Adipocyte (in vitro differentiated cells): ENCODE measurements around the gene TMEM161A.
"Not testable (repeated sequence)": the region's sequence is repeated elsewhere in the genome, so short reads cannot be mapped to it uniquely, and the experiment has no call there.

ENCODE experiments used
- DNase-seq: peaks from one replicate; pipeline ENCODE4 v3.0.0-alpha.2; 2015; ENCODE audit warnings: low read depth
- H3K27me3 ChIP-seq: replicated peaks from 2 replicates; pipeline ENCODE4 v1.7.0; 2013; ENCODE audit warnings: mild to moderate bottlenecking, low read length, moderate library complexity; ENCODE audit not compliant: control insufficient read depth, insufficient read depth
- H3K36me3 ChIP-seq: 2 replicates; pipeline ENCODE4 v1.7.0; 2013; ENCODE audit warnings: low read length, mild to moderate bottlenecking, moderate library complexity; ENCODE audit not compliant: control insufficient read depth, insufficient read depth, severe bottlenecking
- H3K4me1 ChIP-seq: 2 replicates; pipeline ENCODE4 v1.7.0; 2013; ENCODE audit warnings: mild to moderate bottlenecking, low read length, moderate library complexity; ENCODE audit not compliant: control insufficient read depth, insufficient read depth
- H3K4me3 ChIP-seq: 2 replicates; pipeline ENCODE4 v1.7.0; 2013; ENCODE audit warnings: mild to moderate bottlenecking, low read length, moderate library complexity
- H3K9ac ChIP-seq: 2 replicates; pipeline ENCODE4 v1.7.0; 2013; ENCODE audit warnings: mild to moderate bottlenecking, low read length, moderate library complexity
- H3K9me3 ChIP-seq: 2 replicates; pipeline ENCODE4 v1.7.0; 2013; ENCODE audit warnings: mild to moderate bottlenecking, low read length, moderate library complexity; ENCODE audit not compliant: control insufficient read depth

TMEM161A gene

DNA sequence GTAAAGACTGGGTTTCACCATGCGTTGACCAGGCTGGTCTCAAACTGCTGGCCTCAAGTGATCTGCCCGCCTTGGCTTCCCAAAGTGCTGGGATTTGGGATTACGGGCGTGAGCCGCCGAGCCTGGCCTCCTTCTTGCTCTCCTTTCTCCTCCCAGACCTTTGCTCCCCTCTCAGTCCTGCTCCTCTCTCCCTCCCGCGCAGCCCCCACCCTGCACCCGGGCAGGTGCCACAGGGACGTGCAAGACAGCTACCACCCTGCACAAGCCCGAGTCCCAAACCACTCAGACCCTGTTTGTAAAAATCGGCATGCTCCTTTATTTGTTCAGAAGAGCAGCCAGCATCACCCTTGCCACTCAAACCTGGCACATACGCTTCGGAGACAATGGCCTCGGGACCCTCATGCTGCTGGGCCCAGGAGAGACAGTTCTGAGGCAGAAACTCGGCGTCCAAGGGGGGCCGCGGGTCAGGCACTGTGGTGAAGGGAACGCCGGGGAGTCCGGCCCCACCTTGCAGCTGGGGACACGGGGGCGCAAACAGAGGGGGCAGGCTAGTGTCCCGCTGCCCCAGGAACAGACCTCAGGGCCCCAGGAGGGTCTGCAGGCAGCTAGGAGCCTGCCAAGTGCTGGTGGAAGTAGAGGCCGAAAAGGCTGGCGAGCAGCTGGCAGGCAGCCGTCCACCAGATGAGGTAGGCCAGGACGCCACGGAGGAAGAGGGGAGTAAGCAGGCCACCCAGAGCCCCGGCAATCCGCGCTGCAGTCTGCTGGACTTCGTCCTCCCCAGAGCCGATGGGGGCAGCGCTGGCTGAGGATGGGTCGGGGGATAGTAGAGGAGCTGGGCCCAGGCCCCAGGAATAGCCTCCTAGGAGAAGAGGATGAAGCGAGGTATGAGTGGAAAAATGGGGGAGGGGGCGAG, 18.7 kb downstream of the TMEM161A start:
- H3K27me3 ChIP-seq, result no peaks in the 10 kb centered on the region
- peaks cover 11% of the 10 kb centered on the region for H3K9me3 ChIP-seq
- no peak overlapping the region for H3K4me3 ChIP-seq
- no peak for DNase-seq
- H3K4me1 ChIP-seq, result no peaks in the 10 kb centered on the region
- H3K36me3 ChIP-seq, result peaks cover 18% of the 10 kb centered on the region
- H3K9ac ChIP-seq, result no peak overlapping the region

DNA sequence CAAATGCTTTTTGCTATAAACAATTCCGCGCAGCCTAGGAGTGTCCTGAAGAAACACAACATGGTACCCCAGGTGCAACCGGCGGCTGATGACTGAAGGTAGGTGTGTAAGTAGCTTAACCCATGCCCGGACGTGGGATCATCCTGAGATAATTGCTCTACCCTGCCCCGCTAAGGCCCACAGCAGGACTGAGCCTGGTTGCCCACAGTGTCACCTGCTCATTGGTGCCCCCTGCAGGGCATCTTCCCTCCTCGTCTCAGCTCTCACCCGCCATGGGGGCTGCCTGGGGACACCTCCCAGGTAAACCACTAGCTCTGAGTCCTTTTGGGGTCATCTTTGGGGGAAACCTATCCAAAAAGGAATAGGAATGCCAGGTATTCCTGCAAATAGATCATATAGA, 22.3 kb downstream of the TMEM161A start:
- Histone ChIP-seq H3K4me3 (no peak overlapping the region), H3K36me3 (peaks cover 8% of the 10 kb centered on the region), H3K9me3 (no peaks in the 10 kb centered on the region), H3K4me1 (peaks cover 5% of the 10 kb centered on the region), H3K27me3 (no peaks in the 10 kb centered on the region), H3K9ac (no peak overlapping the region)
- no peak for DNase-seq

DNA sequence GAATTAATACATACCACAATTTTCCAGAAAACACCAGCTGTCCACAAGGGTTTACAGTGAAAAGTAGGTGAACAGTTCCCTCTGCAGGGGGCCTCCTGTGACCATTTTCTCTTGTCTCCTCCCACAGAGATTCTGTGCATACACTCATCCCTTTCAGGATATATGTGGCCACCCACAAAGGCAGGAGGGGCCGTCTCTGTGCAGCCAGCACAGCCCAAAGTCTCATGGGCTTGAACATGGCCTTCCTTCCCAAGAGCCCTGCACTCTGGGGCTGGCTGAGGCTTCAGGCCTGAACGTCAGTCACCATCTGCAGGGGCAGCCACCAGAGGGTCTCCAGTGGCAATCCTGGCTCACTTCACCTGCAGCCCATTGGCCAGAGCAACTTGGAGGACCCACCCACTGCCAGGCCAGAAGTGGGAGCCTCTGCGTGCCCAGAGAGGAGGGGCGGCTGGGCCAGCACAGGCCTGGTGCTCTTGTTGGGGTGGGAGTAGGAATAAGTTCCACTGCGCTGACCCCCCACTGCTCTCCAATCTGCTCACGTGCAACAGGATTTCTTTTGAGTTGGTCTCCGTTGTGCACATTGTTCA, 25.1 kb downstream of the TMEM161A start:
- Histone ChIP-seq H3K4me1 (peaks cover 18% of the 10 kb centered on the region), H3K27me3 (no peaks in the 10 kb centered on the region), H3K36me3 (no peaks in the 10 kb centered on the region), H3K9ac (no peak overlapping the region), H3K4me3 (no peak overlapping the region), H3K9me3 (no peaks in the 10 kb centered on the region)
- peak; percentile 38 for DNase-seq

DNA sequence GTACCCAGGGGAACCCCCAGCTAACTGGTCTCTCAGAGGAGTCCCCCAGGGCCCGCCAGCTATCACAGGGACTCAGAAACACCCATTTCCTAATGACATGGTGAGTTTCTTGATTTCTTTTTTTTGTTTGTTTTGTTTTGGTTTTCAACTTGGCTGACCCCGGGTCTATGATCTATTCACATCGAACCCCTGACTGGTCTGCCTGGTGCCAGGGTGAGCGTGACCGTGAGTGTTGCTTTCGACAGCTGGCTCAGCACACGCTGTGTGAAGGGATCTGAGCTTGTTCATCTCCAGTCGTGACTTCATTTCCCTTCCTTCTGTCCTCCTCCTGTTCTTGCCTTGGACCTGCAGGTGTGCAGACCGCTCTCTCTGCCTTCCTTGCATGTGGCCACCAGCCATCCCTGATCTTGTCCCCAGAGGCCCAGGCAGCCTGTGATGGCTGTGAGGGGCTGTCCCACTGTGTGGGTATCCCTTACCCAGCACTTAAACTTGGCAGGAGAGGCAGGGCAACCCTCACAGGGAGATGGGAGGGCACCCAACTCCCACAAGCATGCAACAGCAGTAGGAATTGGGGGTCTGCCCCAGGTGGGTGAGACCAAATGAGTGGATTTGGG, 26.2 kb downstream of the TMEM161A start:
- no peak overlapping the region for H3K9ac ChIP-seq
- peaks cover 18% of the 10 kb centered on the region for H3K4me1 ChIP-seq
- no peaks in the 10 kb centered on the region for H3K9me3 ChIP-seq
- H3K27me3 ChIP-seq, result no peaks in the 10 kb centered on the region
- no peaks in the 10 kb centered on the region for H3K36me3 ChIP-seq
- no peak for DNase-seq
- H3K4me3 ChIP-seq, result no peak overlapping the region

DNA sequence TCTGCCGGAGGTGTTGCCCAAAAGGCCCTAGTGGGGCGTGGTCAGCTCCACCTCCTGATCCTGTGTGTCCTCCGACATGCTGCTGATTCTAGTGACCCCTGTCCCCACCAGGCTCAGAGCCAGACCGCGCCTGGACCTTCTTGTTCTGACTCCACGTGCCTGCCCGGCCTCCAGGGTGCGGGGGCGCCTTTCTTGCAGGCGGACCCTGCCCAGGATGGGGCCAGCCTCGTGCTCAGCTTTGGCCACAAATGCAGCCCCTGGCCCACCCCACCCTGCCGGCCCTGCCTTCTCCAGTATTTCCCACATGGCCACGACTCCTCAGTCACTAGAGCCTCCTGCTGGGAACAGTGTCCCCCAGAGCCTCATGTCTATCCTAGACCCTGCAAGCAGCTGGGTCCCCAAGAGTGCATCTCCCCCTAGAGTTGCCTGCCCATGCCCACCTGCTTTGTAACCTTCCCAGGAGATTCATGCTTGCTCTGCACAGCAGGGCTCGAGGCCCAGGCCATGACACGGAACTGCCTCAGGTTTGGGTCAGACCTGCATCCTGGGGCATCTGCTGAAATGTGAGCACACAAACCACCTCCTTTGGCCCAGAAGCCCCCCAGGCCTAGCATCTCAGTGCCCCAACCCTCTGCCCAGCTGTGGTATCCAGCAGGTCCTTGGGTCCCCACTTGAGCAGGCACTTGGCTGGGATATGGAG, 27.0 kb downstream of the TMEM161A start:
- H3K27me3 ChIP-seq, result no peaks in the 10 kb centered on the region
- no peaks in the 10 kb centered on the region for H3K36me3 ChIP-seq
- no peak for DNase-seq
- H3K4me3 ChIP-seq, result no peak overlapping the region
- H3K9ac ChIP-seq, result no peak overlapping the region
- no peaks in the 10 kb centered on the region for H3K9me3 ChIP-seq
- H3K4me1 ChIP-seq, result peaks cover 19% of the 10 kb centered on the region

DNA sequence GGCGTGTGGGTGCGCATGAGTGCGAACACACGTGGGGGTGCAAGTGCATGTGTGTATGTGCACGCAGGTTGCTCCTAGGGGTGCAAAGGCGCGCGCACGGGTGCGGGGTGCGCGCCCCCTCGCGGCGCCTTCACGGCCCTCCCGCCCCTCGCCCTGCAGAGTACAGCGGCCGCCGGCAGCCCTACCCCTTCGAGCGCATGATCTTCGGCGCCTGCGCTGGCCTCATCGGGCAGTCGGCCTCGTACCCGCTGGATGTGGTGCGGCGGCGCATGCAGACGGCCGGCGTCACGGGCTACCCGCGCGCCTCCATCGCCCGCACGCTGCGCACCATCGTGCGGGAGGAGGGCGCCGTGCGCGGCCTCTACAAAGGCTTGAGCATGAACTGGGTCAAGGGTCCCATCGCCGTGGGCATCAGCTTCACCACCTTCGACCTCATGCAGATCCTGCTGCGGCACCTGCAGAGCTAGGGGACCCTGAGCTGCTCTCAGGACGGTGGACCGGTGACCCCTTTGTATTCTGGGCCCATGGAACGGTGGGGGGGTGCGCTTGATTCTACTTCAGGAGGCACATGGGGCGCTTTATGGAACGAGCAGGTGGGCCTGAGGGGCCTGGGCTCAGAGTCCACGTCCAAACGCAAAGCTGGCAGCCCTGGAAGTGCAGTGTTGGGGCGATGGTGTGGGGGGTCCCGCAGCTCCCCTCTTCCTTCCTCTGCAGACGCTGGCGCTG, 27.7 kb downstream of the TMEM161A start:
- Histone ChIP-seq H3K36me3 (no peaks in the 10 kb centered on the region), H3K4me3 (no peak overlapping the region), H3K9ac (no peak overlapping the region), H3K9me3 (no peaks in the 10 kb centered on the region), H3K4me1 (peaks cover 24% of the 10 kb centered on the region), H3K27me3 (no peaks in the 10 kb centered on the region)
- DNase-seq, result no peak

DNA sequence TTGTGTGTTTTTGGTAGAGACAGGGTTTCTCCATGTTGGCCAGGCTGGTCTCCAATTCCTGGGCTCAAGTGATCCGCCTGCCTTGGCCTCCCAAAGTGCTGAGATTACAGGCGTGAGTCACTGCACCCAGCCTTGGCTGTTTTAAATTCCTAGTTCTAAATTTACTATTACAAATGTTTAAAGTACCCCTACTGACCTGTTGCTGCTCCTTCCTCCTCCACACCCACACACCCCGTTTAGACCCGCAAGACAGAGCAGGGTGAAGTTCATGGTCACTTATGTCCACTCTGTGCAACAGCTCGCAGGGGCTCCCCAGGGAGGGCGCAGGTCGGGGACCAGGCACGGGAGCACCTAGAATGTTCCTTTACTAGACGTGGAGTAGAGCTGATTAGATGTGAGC, 28.7 kb downstream of the TMEM161A start:
- peak; percentile 42 for DNase-seq
- Histone ChIP-seq H3K9me3 (no peaks in the 10 kb centered on the region), H3K36me3 (no peaks in the 10 kb centered on the region), H3K4me3 (no peak overlapping the region), H3K4me1 (peaks cover 29% of the 10 kb centered on the region), H3K27me3 (no peaks in the 10 kb centered on the region), H3K9ac (no peak overlapping the region)

DNA sequence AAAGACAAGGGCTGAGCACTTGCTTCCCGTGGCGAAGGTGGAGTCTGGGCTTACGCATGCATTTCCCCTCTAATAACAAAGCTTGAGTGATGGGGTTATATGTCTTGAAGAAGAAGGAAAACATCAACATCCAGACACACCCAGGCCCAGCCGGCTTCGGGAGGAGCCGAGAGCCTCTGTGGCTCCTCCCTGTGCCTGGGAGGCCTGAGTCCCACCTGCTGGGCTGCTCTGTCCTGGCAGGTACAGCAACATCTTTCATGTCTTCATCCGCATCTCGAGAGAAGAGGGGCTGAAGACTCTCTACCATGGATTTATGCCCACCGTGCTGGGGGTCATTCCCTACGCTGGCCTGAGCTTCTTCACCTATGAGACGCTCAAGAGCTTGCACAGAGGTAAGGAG, 30.6 kb downstream of the TMEM161A start:
- Histone ChIP-seq H3K9me3 (no peaks in the 10 kb centered on the region), H3K4me3 (no peak overlapping the region), H3K27me3 (no peaks in the 10 kb centered on the region), H3K4me1 (peaks cover 29% of the 10 kb centered on the region), H3K9ac (no peak overlapping the region), H3K36me3 (no peaks in the 10 kb centered on the region)
- no peak for DNase-seq

DNA sequence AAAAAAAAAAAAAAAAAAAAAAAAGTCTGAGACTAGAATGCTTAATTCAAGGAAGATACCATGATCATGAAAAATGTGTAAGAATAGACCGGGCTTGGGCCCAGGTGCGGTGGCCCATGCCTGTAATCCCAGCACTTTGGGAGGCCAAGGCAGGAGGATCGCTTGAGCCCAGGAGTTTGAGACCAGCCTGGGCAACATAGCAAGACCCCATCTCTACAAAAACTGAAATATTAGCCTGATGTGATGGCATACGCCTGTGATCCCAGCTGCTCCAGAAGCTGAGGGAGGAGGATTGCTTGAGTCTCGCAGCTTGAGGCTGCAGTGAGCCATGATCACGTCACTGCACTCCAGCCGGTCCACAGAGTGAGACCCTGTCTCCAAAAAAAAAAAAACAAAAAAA, 31.3 kb downstream of the TMEM161A start:
- not testable (repeated sequence) for H3K36me3 ChIP-seq, H3K27me3 ChIP-seq, H3K4me3 ChIP-seq, H3K9ac ChIP-seq, DNase-seq, H3K9me3 ChIP-seq
- peaks cover 29% of the 10 kb centered on the region for H3K4me1 ChIP-seq

DNA sequence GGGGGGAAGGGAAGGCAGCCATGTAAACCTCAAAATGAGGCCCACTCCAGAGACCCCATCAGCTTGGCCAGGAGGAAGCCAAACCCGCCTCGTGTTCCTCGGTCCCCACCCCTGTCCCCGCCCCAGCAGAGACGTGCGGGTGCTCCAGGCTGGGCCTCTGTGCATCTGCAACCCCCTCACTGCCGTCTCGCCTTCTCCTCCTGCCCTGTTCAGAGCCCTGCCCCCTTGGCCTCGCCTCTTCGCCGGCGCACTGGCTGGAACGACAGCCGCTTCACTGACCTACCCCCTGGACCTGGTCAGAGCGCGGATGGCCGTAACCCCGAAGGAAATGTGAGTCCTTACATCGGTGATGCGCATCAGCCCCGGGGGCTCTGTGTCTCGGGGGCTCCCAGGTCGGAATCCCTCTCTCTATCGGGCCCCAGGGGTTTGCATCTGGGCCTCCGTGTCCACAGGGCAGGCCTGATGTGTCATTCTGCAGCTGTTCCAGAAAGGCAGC, 32.2 kb downstream of the TMEM161A start:
- H3K36me3 ChIP-seq, result peaks cover 3% of the 10 kb centered on the region
- H3K4me1 ChIP-seq, result peaks cover 26% of the 10 kb centered on the region
- H3K4me3 ChIP-seq, result peak overlapping the region; percentile 76
- H3K27me3 ChIP-seq, result no peaks in the 10 kb centered on the region
- no peaks in the 10 kb centered on the region for H3K9me3 ChIP-seq
- H3K9ac ChIP-seq, result peak overlapping the region; percentile 63
- no peak for DNase-seq
